GM19240 (cell line): Measurements from ENCODE around the gene FOXN3.

Experiments used
- DNase-seq: peaks from one replicate; pipeline ENCODE4 v3.0.0; 2011; ENCODE audit warnings: low spot score; ENCODE audit not compliant: insufficient read length

Gene FOXN3

GRCh38 chr14:89237921-89238529 lies 179.0 kb downstream of the FOXN3 start:
- DNase-seq: no peak

- DNase-seq: no peak
Observed at GRCh38 chr14:89236851-89237250, 180.2 kb downstream of the FOXN3 start.

- no peak for DNase-seq
Observed at GRCh38 chr14:89233184-89233583, 183.8 kb downstream of the FOXN3 start.

GRCh38 chr14:89232265-89233070 lies 184.6 kb downstream of the FOXN3 start:
- DNase-seq: no peak

- DNase-seq: no peak
Observed at GRCh38 chr14:89231426-89232113, 185.5 kb downstream of the FOXN3 start.

- no peak for DNase-seq
Observed at GRCh38 chr14:89228921-89229639, 188.0 kb downstream of the FOXN3 start.

DNA sequence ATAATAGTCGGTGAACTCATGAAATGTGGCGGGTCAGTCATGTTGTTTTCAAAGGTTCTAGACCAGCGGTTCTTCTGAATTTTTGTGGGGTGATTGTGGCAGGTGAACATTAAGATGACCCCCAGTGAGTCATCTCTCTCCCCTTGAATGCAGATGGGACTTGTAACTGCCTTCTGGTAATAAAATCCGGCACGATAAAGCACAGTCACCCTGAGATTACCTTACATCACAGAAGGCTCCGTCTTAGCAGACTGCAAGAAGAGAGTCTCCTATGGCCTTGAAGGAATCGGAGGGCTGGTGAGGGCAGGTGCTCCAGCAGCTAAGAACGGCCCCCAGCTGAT lies 189.6 kb downstream of the FOXN3 start:
- DNase-seq: no peak

DNA sequence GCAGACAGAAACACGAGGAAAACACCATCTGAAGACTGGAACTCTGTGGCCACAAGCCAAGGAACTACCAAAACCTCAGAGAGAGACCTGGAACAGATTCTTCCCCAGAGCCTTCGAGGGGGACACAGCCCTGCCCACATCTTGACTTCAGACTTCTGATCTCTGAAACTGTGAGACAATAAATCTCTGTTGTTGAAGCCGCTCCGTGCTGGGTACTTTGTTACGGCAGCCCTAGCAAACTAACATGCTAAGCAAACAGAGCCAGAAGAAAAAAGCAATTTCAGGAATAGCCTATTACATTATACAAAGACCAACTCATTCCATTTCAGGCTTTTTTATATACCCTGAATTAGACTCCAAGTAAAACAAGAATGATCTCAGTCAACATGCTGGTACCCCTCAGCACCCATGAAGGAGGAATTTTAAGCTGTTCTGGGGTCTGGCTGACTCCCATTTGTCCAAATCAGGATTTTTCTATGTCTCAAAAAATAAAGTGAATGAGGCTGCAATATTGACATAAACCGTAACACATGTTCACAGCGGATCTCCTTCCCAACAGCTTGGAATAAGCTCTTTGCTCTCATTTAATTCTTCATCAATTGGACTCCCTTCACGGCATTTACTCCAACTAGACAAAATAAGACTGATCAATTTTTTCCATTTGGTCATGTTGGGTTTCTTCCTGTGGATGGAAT lies 190.1 kb downstream of the FOXN3 start:
- no peak for DNase-seq

DNA sequence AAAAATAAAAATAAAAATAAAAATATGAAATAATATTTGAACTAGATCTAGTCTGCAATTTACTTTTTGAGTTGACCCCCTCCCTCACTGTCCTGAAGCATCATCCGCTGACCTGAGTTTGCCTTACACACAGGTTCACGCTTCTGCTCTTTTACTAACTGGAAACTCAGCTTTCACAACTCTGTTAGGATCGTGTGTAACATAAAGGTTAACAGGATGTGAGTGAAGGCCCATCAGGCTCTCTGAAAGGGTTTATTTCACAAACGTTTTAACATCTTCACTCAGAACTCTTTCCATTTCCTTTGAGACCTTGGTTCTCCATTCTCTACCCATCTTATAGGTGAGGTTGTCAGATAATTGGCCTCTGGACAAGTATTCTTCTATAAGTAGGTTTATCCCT lies 191.4 kb downstream of the FOXN3 start:
- no peak for DNase-seq

DNA sequence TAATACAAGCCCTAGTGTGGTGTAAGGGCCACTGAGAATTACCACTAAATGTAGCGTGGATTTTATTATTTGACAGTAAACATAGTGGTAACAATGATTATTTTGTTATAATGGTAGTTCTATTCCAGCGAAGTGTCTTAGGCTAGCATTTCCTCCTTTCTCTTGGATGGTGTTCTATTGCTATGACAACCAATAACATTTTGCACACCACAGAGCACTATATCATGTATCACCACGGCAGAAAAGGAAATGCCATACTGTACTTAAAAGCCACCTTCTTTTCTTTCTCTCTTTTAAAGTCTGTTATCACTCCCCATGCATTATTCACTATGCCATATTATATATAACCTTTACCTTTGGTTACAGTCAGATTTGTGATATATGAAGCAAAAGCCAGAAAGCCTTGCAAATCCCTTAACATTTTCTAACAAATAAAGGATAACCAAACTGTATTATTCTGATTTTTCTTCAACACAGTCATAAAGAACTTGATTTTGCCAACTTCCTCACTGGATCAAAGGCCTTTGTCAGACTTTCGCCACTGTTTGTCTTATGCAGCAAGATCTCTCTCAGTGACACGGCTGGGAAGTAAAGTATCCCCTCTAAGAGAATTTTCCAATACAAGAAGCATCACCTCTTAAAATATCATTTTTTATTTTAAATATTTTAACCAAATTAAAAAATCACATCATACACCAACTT lies 195.8 kb downstream of the FOXN3 start:
- no peak for DNase-seq

GRCh38 chr14:89219051-89219450 lies 198.0 kb downstream of the FOXN3 start:
- DNase-seq: no peak

- DNase-seq: no peak
Observed at GRCh38 chr14:89217891-89218290, 199.1 kb downstream of the FOXN3 start.

GRCh38 chr14:89215531-89215930 lies 201.5 kb downstream of the FOXN3 start:
- no peak for DNase-seq

GRCh38 chr14:89215114-89215513 lies 201.9 kb downstream of the FOXN3 start:
- no peak for DNase-seq

DNA sequence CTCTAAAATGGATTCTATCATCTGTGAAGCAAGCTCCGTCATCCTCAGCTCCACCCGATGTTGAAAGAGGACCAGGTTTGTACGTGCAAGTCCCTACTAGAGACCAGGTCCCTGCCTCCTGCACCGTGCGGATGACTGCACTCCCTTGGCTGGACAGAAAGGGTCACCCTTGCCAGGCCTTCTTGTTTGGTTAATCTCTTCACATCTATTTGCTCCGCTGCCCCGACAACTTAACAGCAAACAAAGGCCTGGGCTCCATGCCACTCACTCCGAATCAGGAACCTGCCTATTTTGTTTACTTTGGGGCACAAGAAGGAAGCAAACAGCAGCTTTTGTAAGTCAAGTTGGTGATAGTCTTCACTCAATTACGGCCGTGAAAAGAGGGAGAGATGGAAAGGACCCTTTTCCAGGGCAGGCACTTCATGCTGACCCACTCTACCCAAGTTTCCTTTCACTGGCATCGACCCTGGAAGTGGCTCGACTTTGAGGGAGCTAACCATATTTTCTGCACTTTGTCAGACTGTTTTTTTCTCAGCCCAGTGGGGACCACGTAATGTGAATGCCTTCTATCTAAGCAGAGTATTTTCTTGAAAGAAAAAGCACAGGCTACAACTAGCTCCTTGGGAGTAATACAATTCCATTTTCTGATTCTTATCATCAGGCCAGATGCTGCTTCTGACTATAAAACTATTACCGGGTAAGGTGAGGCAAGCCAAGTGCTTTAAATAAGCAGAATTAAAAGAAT lies 202.6 kb downstream of the FOXN3 start:
- no peak for DNase-seq

- no peak for DNase-seq
Observed at GRCh38 chr14:89212386-89213235, 204.4 kb downstream of the FOXN3 start.

- DNase-seq: no peak
Observed at GRCh38 chr14:89209558-89209957, 207.5 kb downstream of the FOXN3 start.

DNA sequence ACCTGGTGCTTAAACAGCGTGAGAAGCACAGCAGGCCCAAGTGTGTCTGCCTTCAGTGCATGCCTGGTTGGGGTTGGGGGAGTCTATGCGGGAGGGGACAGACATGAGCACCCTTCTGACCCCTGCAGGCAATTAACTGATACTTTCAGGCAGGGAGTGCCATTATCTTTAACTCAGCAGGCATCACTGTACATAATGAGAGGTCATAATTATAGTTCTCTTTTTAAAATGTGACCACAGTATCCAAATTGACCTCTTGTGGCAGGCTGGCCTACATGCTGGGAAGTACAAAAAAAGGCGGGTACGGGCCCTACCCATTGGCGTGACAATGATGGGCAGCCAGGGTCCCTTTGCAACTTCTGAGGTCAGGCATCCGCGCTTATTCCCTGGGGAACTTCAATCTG lies 209.1 kb downstream of the FOXN3 start:
- DNase-seq: no peak

DNA sequence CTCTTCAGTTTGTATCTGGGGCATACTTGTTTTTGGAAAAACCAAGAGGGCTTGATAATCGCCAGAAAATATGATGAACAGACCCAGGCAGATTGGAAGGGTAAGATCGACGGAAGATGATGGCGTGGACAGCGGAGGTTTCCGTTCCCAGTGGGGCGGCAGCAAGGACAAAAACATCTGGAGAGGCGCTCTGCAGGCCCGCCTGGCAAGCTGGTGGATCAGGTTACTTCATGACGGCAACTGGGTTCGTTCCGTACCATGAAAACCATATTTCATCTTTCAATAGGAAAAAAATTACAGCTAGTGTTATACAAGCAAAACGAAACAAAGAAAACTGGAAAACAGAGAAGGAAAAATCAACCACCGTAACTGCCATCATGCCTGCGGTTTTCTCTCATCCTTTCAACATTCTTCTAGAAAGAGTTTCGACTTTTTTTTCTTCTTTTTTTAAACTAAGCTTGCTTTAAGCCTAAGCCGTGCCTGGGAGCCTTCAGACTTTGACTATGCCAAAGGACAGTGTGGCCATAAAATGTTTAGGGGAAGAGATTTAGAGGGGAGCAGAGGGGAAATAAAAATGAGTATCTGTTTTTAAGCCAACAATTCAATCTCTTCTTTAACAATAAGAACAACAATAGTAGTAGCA lies 210.5 kb downstream of the FOXN3 start:
- DNase-seq: no peak
